Gastroesophageal sphincter (tissue), 4 donors: ENCODE results near the gene EPHA10. TPM values are rescaled to one million over a fixed set of nuclear protein-coding genes. Genes with fewer than 3 reads are reported as not detected.

Experiments used
- ATAC-seq: fragments of 150-250 bp; one replicate; pipeline ENCODE4 v1.9.1; 2016; ENCODE audit warnings: mild to moderate bottlenecking, moderate library complexity
- H3K27ac ChIP-seq, 4 donors: fragments of 200-600 bp; sonication (generic) in 3 of 4; 1 replicate in 3 of 4; 2 replicates in 1 of 4; pipeline ENCODE4 v1.5.1; 2016 to 2019
- H3K27me3 ChIP-seq: fragments of 200-600 bp; sonication (generic); one replicate; pipeline ENCODE4 v1.5.1; 2019
- H3K36me3 ChIP-seq, 2 donors: fragments of 200-600 bp; sonication (generic); one replicate each; pipeline ENCODE4 v1.5.1; 2019; ENCODE audit warnings: control low read depth in 1 of 2
- H3K4me1 ChIP-seq, 3 donors: fragments of 200-600 bp; sonication (generic); 1 replicate in 2 of 3; 2 replicates in 1 of 3; pipeline ENCODE4 v1.5.1; 2016 to 2019; ENCODE audit warnings: control low read depth in 2 of 3
- H3K4me3 ChIP-seq, 2 donors: fragments of 200-600 bp; sonication (generic); one replicate each; pipeline ENCODE4 v1.5.1; 2019; ENCODE audit warnings: mild to moderate bottlenecking in 1 of 2, moderate library complexity in 1 of 2
- H3K9me3 ChIP-seq, 3 donors: fragments of 200-600 bp; sonication (generic); one replicate each; pipeline ENCODE4 v1.5.1; 2017 to 2019; ENCODE audit warnings: control low read depth in 2 of 3
- EP300 ChIP-seq: sonication (generic); formaldehyde crosslinking; IDR thresholded peaks from one replicate; pipeline ENCODE4 v1.6.1; 2017; ENCODE audit warnings: antibody characterized with exemption, mild to moderate bottlenecking
- POLR2A ChIP-seq, 2 donors: fragments of 450-650 bp; IDR thresholded peaks; one replicate each; pipeline ENCODE4 v1.6.1; 2017; ENCODE audit warnings: antibody characterized with exemption in 2 of 2, mild to moderate bottlenecking in 2 of 2, moderate library complexity in 1 of 2
- POLR2AphosphoS5 ChIP-seq: sonication (generic); formaldehyde crosslinking; IDR thresholded peaks from one replicate; pipeline ENCODE4 v1.6.1; 2017; ENCODE audit warnings: antibody characterized with exemption
- whole genome bisulfite sequencing, 2 donors: methylation state at CpG; one replicate each; pipeline ENCODE4 v1.1.5; 2018; ENCODE audit warnings: low coverage in 1 of 2; 5-methylcytosine and 5-hydroxymethylcytosine counted together
- total RNA-seq, 4 donors: library from RNA; depleted of rRNA; stranded (reverse); fragments of >200 nt; gene quantifications; one replicate each; pipeline ENCODE4 v1.1.0, GENCODE V29; 2016
- TF ChIP-seq, protein P1 (sequence below), 4 experiments: fragments of 200-600 bp in 2 of 4; fragments of 450-650 bp in 2 of 4; sonication (generic) in 1 of 4; IDR thresholded peaks; one replicate each; pipeline ENCODE4 v1.5.1; 2017 to 2019; ENCODE audit warnings: antibody characterized with exemption in 4 of 4, mild to moderate bottlenecking in 2 of 4, moderate library complexity in 2 of 4

Gene EPHA10
- total RNA-seq, 4 donors from 2014 or later = 0.12 to 0.93 (median 0.51) TPM

- 40 to 71% methylated on average over 1 to 7 of the region's 15 CpGs for WGBS, 2 donors
- no peaks in the 10 kb centered on the region for H3K9me3 ChIP-seq
- TF ChIP-seq, protein P1, sequence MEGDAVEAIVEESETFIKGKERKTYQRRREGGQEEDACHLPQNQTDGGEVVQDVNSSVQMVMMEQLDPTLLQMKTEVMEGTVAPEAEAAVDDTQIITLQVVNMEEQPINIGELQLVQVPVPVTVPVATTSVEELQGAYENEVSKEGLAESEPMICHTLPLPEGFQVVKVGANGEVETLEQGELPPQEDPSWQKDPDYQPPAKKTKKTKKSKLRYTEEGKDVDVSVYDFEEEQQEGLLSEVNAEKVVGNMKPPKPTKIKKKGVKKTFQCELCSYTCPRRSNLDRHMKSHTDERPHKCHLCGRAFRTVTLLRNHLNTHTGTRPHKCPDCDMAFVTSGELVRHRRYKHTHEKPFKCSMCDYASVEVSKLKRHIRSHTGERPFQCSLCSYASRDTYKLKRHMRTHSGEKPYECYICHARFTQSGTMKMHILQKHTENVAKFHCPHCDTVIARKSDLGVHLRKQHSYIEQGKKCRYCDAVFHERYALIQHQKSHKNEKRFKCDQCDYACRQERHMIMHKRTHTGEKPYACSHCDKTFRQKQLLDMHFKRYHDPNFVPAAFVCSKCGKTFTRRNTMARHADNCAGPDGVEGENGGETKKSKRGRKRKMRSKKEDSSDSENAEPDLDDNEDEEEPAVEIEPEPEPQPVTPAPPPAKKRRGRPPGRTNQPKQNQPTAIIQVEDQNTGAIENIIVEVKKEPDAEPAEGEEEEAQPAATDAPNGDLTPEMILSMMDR (IDR thresholded peaks at IDR 0.05) = no peak
- TF ChIP-seq POLR2A (IDR thresholded peaks at IDR 0.05) (no peak), EP300 (no peak), POLR2AphosphoS5 (no peak)
- peaks cover 73% of the 10 kb centered on the region for H3K27me3 ChIP-seq
- no peaks in the 10 kb centered on the region for H3K4me1 ChIP-seq
- ATAC-seq = no peak
- no peak overlapping the region for H3K27ac ChIP-seq
- no peaks in the 10 kb centered on the region for H3K36me3 ChIP-seq
- no peak overlapping the region for H3K4me3 ChIP-seq
These were observed 33.5 kb downstream of the EPHA10 start for GRCh38 chr1:37731312-37732019.

GRCh38 chr1:37730376-37730775, 34.5 kb downstream of the EPHA10 start:
- peaks cover 72% of the 10 kb centered on the region for H3K27me3 ChIP-seq
- no peaks in the 10 kb centered on the region for H3K9me3 ChIP-seq
- no peak overlapping the region for H3K27ac ChIP-seq
- no peaks in the 10 kb centered on the region for H3K4me1 ChIP-seq
- ATAC-seq = no peak
- no peaks in the 10 kb centered on the region for H3K36me3 ChIP-seq
- 73 to 83% methylated on average over 4 to 5 of the region's 5 CpGs for WGBS, 2 donors
- H3K4me3 ChIP-seq = no peak overlapping the region
- TF ChIP-seq POLR2A (IDR thresholded peaks at IDR 0.05) = no peak

DNA sequence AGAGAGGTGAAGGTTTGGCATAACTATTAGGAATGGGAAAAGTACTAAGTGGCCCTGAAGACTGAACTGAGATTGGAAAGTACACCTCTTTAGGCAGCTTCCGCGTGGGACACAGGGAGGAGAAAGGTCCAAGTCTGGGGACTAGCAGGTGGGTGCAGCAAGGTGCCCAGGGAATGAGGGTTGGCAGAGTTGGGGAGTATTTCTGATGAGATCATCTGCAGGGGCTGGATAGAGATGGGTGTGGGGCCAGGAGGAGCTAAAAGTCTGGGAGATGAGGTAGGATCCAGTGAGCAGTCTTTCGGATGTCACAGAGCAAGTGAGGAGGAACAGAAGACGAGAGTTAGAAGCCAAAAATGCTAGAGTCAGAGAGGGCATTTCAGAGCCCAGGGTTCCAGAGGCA, 36.5 kb downstream of the EPHA10 start:
- H3K4me1 ChIP-seq = no peaks in the 10 kb centered on the region
- peaks cover 66% of the 10 kb centered on the region for H3K27me3 ChIP-seq
- H3K4me3 ChIP-seq = no peak overlapping the region
- H3K36me3 ChIP-seq = no peaks in the 10 kb centered on the region
- TF ChIP-seq EP300 (no peak), POLR2A (IDR thresholded peaks at IDR 0.05) (no peak), POLR2AphosphoS5 (no peak)
- TF ChIP-seq, protein P1 (IDR thresholded peaks at IDR 0.05) = no peak
- no peak for ATAC-seq
- no peak overlapping the region for H3K27ac ChIP-seq
- 63 to 82% methylated on average over 2 to 4 of the region's 4 CpGs for WGBS, 2 donors
- no peaks in the 10 kb centered on the region for H3K9me3 ChIP-seq

DNA sequence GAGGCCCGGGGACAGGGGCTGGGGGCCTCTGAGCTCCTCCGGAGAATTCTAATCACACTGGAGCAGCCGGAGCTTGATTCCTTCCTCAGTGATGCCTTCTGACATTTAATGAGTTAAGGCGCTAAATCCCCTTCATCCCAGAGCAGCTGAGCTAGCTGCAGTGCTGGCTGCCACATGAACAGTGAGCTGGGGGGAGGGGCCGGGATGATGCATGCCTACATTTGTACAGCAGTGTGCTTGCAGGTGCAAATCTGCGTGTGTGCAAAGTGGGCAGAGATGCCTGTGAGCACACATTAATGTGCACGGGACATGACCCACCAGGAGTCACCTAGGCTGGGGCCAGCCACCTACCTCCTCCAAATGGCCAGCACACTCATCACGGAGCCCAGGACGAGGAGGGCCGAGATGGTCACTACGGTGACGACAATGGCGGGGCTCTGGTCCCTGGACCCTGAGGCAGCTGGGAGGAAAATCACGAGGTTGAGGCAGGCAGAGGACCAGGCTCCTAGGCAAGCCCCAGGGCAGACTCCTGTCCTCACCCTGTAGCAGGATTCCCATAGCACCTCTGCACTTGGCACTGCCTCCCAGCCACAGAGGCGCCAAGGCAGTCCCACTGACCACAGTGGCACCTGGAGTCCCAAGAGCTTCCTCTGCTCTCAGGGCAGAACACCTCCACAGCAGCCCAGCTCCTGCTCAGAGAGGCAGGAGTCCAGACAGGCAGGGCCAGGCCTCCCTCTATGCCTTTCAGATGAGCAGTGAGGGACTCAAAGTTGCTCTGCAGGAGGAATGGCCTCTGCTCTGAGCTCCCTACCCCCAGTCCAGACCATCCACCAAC, 38.0 kb downstream of the EPHA10 start:
- peaks cover 53% of the 10 kb centered on the region for H3K27me3 ChIP-seq

More for the DNA sequence above, 38.0 kb downstream of the EPHA10 start:
- Histone ChIP-seq H3K4me1 (no peaks in the 10 kb centered on the region), H3K36me3 (no peaks in the 10 kb centered on the region), H3K9me3 (no peaks in the 10 kb centered on the region), H3K4me3 (no peak overlapping the region), H3K27ac (no peak overlapping the region)
- TF ChIP-seq, protein P1 (IDR thresholded peaks at IDR 0.05) = no peak
- TF ChIP-seq EP300 (no peak), POLR2AphosphoS5 (no peak), POLR2A (IDR thresholded peaks at IDR 0.05) (no peak)
- WGBS, 2 donors = 4 to 42% methylated on average over 2 to 5 of the region's 15 CpGs
- no peak for ATAC-seq
